HCT116 (cell line): ENCODE results near the gene BAG1. TPM values are rescaled to one million over a fixed set of nuclear protein-coding genes. Genes with fewer than 3 reads are reported as not detected.

Source experiments
- ATAC-seq: fragments of 200-7000 bp; cut with Tn5 transposase; 2 replicates; pipeline ENCODE4 v1.9.1; 2020; ENCODE audit warnings: mild to moderate bottlenecking, moderate library complexity
- Bru-seq: library from RNA; stranded (reverse); fragments of 400-500 nt; gene quantifications from one replicate; lab custom pipeline; 2021; lab: Mats Ljungman, UMichigan
- BruChase-seq, 2 experiments: library from RNA; stranded (reverse); fragments of 400-500 nt; gene quantifications; one replicate each; lab custom pipeline; 2021; lab: Mats Ljungman, UMichigan
- BruUV-seq: library from RNA; stranded (reverse); fragments of 400-500 nt; replicated peaks from 2 replicates; lab custom pipeline; 2021; lab: Mats Ljungman, UMichigan
- CTCF ChIA-PET: fragments of 300-600 bp; sonication (Branson Sonifier 250); formaldehyde crosslinking; loops from one replicate; lab custom pipeline; 2021; ENCODE audit warnings: antibody characterized with exemption; lab: Charles Lee
- POLR2A ChIA-PET: fragments of 300-600, 350-600 bp; sonication (Branson Sonifier 250); formaldehyde crosslinking; loops from one replicate; lab custom pipeline; 2021; ENCODE audit warnings: antibody characterized with exemption; lab: Charles Lee
- RAD21 ChIA-PET, 2 experiments: fragments of 300-600 bp; sonication (Branson Sonifier 250); formaldehyde crosslinking; loops; one replicate each; lab custom pipeline; 2023; ENCODE audit warnings: low total read pairs in 2 of 2; ENCODE audit not compliant: uncharacterized antibody in 2 of 2, unreplicated experiment in 2 of 2, low non-redundant PET in 1 of 2; lab: Charles Lee
- DNase-seq: peaks from one replicate; pipeline ENCODE4 v3.0.0-alpha.2; 2010; ENCODE audit warnings: low read depth, low spot score
- H2AFZ ChIP-seq: fragments of 200-600 bp; shearing (Covaris generic), sonication (generic); 2 replicates; pipeline ENCODE4 v1.6.1; 2017; ENCODE audit warnings: low read depth, mixed run types, mixed read lengths, antibody characterized with exemption, low read length; ENCODE audit not compliant: poor library complexity, severe bottlenecking
- H3K27ac ChIP-seq: 2 replicates; pipeline ENCODE4 v1.5.1; 2012; ENCODE audit warnings: low read depth, low read length
- H3K27me3 ChIP-seq: fragments of 200-600 bp; sonication (generic); 2 replicates; pipeline ENCODE4 v1.6.1; 2016; ENCODE audit warnings: mixed run types, low read length, mixed read lengths; ENCODE audit not compliant: insufficient read depth
- H3K36me3 ChIP-seq, 2 experiments: fragments of 200-500 bp in 1 of 2; fragments of 200-600 bp in 1 of 2; sonication (Bioruptor generic) in 1 of 2; sonication (generic) in 1 of 2; 2 replicates each; pipeline versions ENCODE4 v1.5.1 to v1.6.1; 2014 to 2016; ENCODE audit warnings: low read length in 2 of 2, inconsistent platforms in 1 of 2, mixed read lengths in 1 of 2, mixed run types in 1 of 2; ENCODE audit not compliant: insufficient read depth in 2 of 2, control insufficient read depth in 1 of 2
- H3K4me1 ChIP-seq, 2 experiments: fragments of 200-600 bp in 1 of 2; sonication (generic) in 1 of 2; 2 replicates each; pipeline versions ENCODE4 v1.5.1 to v1.6.1; 2012 to 2017; ENCODE audit warnings: low read length in 2 of 2, inconsistent platforms in 1 of 2, mild to moderate bottlenecking in 1 of 2, mixed read lengths in 1 of 2, mixed run types in 1 of 2, moderate library complexity in 1 of 2; ENCODE audit not compliant: insufficient read depth in 2 of 2, control insufficient read depth in 1 of 2
- H3K4me2 ChIP-seq: fragments of 200-600 bp; sonication (generic); 2 replicates; pipeline ENCODE4 v1.6.1; 2017; ENCODE audit warnings: mixed run types, low read length, mixed read lengths
- H3K4me3 ChIP-seq, 2 experiments: fragments of 200-600 bp in 1 of 2; sonication (generic) in 1 of 2; replicated peaks in 1 of 2; 2 replicates each; pipeline ENCODE4 v1.5.1; 2011 to 2016; ENCODE audit warnings: low read length in 2 of 2, control low read depth in 1 of 2, low read depth in 1 of 2, mild to moderate bottlenecking in 1 of 2, mixed read lengths in 1 of 2, mixed run types in 1 of 2
- H3K79me2 ChIP-seq: fragments of 200-600 bp; sonication (generic); 2 replicates; pipeline ENCODE4 v1.6.1; 2017; ENCODE audit warnings: mild to moderate bottlenecking, mixed run types, low read length, moderate library complexity, mixed read lengths; ENCODE audit not compliant: insufficient read depth
- H3K9ac ChIP-seq: fragments of 200-600 bp; sonication (generic); 2 replicates; pipeline ENCODE4 v1.6.1; 2016; ENCODE audit warnings: low read length, mixed read lengths
- H3K9me2 ChIP-seq: fragments of 200-600 bp; sonication (generic), shearing (Covaris generic); 2 replicates; pipeline ENCODE4 v1.6.1; 2017; ENCODE audit warnings: mixed run types, mild to moderate bottlenecking, moderate library complexity; ENCODE audit not compliant: insufficient read depth
- H3K9me3 ChIP-seq, 2 experiments: fragments of 200-500 bp in 1 of 2; fragments of 200-600 bp in 1 of 2; sonication (Bioruptor generic) in 1 of 2; sonication (generic) in 1 of 2; 2 replicates each; pipeline ENCODE4 v1.6.1; 2014 to 2017; ENCODE audit warnings: low read length in 2 of 2, mixed read lengths in 2 of 2, inconsistent platforms in 1 of 2, low read depth in 1 of 2, mild to moderate bottlenecking in 1 of 2, mixed run types in 1 of 2, moderate library complexity in 1 of 2; ENCODE audit not compliant: control insufficient read depth in 1 of 2, insufficient read depth in 1 of 2
- H4K20me1 ChIP-seq: fragments of 200-600 bp; sonication (generic), shearing (Covaris generic); 2 replicates; pipeline ENCODE4 v1.6.1; 2017; ENCODE audit warnings: mixed run types, mild to moderate bottlenecking, moderate library complexity; ENCODE audit not compliant: insufficient read depth
- ATF3 ChIP-seq: IDR thresholded peaks from 2 replicates; pipeline ENCODE4 v1.6.1; 2012
- CBX3 ChIP-seq: IDR thresholded peaks from 2 replicates; pipeline ENCODE4 v1.6.1; 2012; ENCODE audit warnings: low read depth
- CEBPB ChIP-seq: IDR thresholded peaks from 2 replicates; pipeline ENCODE4 v1.6.1; 2012; ENCODE audit warnings: low read depth
- CTCF ChIP-seq, 3 experiments: fragments of 200-600 bp in 1 of 3; sonication (generic) in 1 of 3; IDR thresholded peaks in 2 of 3; conservative IDR thresholded peaks in 1 of 3; 2 replicates each; pipeline ENCODE4 v1.5.1; 2012 to 2017; ENCODE audit warnings: low read depth in 2 of 3, low read length in 2 of 3, antibody characterized with exemption in 1 of 3, borderline replicate concordance in 1 of 3, control low read depth in 1 of 3, mild to moderate bottlenecking in 1 of 3, mixed read lengths in 1 of 3, mixed run types in 1 of 3, moderate library complexity in 1 of 3; ENCODE audit not compliant: insufficient read depth in 1 of 3
- EGR1 ChIP-seq: IDR thresholded peaks from 2 replicates; pipeline ENCODE4 v1.6.1; 2012; ENCODE audit warnings: low read depth
- ELF1 ChIP-seq: IDR thresholded peaks from 2 replicates; pipeline ENCODE4 v1.6.1; 2012; ENCODE audit warnings: low read depth, borderline replicate concordance
- EZH2 ChIP-seq: fragments of 200-600 bp; sonication (generic); IDR thresholded peaks from 2 replicates; pipeline ENCODE4 v1.6.1; 2017; ENCODE audit warnings: antibody characterized with exemption, mixed run types
- EZH2phosphoT487 ChIP-seq: fragments of 200-600 bp; IDR thresholded peaks from 2 replicates; pipeline ENCODE4 v1.6.1; 2018; ENCODE audit warnings: antibody characterized with exemption, borderline replicate concordance
- FOSL1 ChIP-seq: IDR thresholded peaks from 2 replicates; pipeline ENCODE4 v1.6.1; 2012; ENCODE audit warnings: low read depth
- JUND ChIP-seq: IDR thresholded peaks from 2 replicates; pipeline ENCODE4 v1.6.1; 2012
- MAX ChIP-seq: IDR thresholded peaks from 2 replicates; pipeline ENCODE4 v1.6.1; 2012
- POLR2A ChIP-seq: IDR thresholded peaks from 2 replicates; pipeline ENCODE4 v1.7.0; 2011; ENCODE audit warnings: borderline replicate concordance; ENCODE audit not compliant: insufficient read depth, insufficient read length; ENCODE audit errors: extremely low read depth
- POLR2AphosphoS5 ChIP-seq: IDR thresholded peaks from 2 replicates; pipeline ENCODE4 v1.6.1; 2011; ENCODE audit warnings: mild to moderate bottlenecking, low read depth, low read length, moderate library complexity
- RAD21 ChIP-seq: IDR thresholded peaks from 2 replicates; pipeline ENCODE4 v1.6.1; 2012; ENCODE audit warnings: low read depth, mild to moderate bottlenecking
- REST ChIP-seq: IDR thresholded peaks from 2 replicates; pipeline ENCODE4 v1.6.1; 2012; ENCODE audit warnings: low read depth
- SP1 ChIP-seq: IDR thresholded peaks from 2 replicates; pipeline ENCODE4 v1.6.1; 2012; ENCODE audit warnings: low read depth
- SRF ChIP-seq: IDR thresholded peaks from 2 replicates; pipeline ENCODE4 v1.6.1; 2012; ENCODE audit warnings: low read depth
- TCF7L2 ChIP-seq: IDR thresholded peaks from 2 replicates; pipeline ENCODE4 v1.7.0; 2011; ENCODE audit warnings: borderline replicate concordance, inconsistent platforms; ENCODE audit not compliant: insufficient read depth, insufficient read length; ENCODE audit errors: extremely low read depth
- YY1 ChIP-seq: IDR thresholded peaks from 2 replicates; pipeline ENCODE4 v1.6.1; 2011; ENCODE audit warnings: low read length, low read depth, moderate library complexity, mild to moderate bottlenecking; ENCODE audit not compliant: insufficient replicate concordance; ENCODE audit errors: extremely low read depth
- ZFX ChIP-seq: fragments of 450-650 bp; IDR thresholded peaks from 2 replicates; pipeline ENCODE4 v1.6.1; 2017
- ZNF274 ChIP-seq: fragments of 200-500 bp; sonication (Bioruptor generic); IDR thresholded peaks from 2 replicates; pipeline ENCODE4 v1.6.1; 2014; ENCODE audit warnings: mild to moderate bottlenecking, low read depth, low read length, inconsistent platforms
- intact Hi-C: fragments of 100-400 bp; cut with micrococcal nuclease; formaldehyde crosslinking; loops from 2 replicates; pipeline ENCODE4 v1.10.0; 2022
- long read RNA-seq: library from polyadenylated mRNA; unstranded; transcript quantifications from one replicate; pipeline ENCODE4 v2.0.0, GENCODE V29; 2021; ENCODE audit not compliant: unreplicated experiment
- polyA plus RNA-seq: library from polyadenylated mRNA; unstranded; fragments of >200 nt; gene quantifications from 2 replicates; pipeline ENCODE4 v1.2.1, GENCODE V29; 2012; ENCODE audit warnings: missing spikeins
- total RNA-seq: library from RNA; stranded (reverse); gene quantifications from one replicate; pipeline ENCODE4 v1.2.1, GENCODE V29; 2021; ENCODE audit not compliant: unreplicated experiment

Gene BAG1
- total RNA-seq (58.2 TPM), Bru-seq, nascent RNA (percentile 89 among the genes with signal in this experiment), BruChase-seq, experiment 1, labeled RNA remaining after a 6-hour chase (percentile 84 among the genes with signal in this experiment), BruChase-seq, experiment 2, labeled RNA remaining after a 2-hour chase (percentile 74 among the genes with signal in this experiment)
- polyA plus RNA-seq = 27.2 and 32.6 TPM in 2 replicates
- long read RNA-seq, transcript BAG1-210 (7 exons, 3,786 nt) = major isoform, 64 of 74 reads
- long read RNA-seq, partial matches to known transcripts = 1 of 74 reads
- long read RNA-seq, other reads (novel, unspliced or antisense) = 6 of 74 reads

GRCh38 chr9:33264473-33265177 is at the start of gene BAG1, which contains the start of gene CHMP5:
Gene BAG1, minus strand, starts transcription at chr9:33264708.
Gene CHMP5, plus strand, starts transcription at chr9:33265049. Its CDS starts 30 bp downstream, at chr9:33265079.
- Histone ChIP-seq H3K4me1 (peaks cover 3 to 16% of the 10 kb centered on the region in 2 experiments; a peak in 3 of 4 replicates), H3K9ac (peak within 1 kb of the TSS; percentile 93), H3K79me2 (peaks cover 66% of the 10 kb centered on the region), H3K9me3 (no peaks in the 10 kb centered on the region), H3K4me2 (peak within 1 kb of the TSS; percentile 99), H3K36me3 (peaks cover 34 to 37% of the 10 kb centered on the region in 2 experiments), H3K27me3 (no peaks in the 10 kb centered on the region), H2AFZ (no peak within 1 kb of the TSS), H3K27ac (peak within 1 kb of the TSS; percentile 87), H3K9me2 (no peaks in the 10 kb centered on the region), H4K20me1 (no peaks in the 10 kb centered on the region), H3K4me3 (peak within 1 kb of the TSS; percentile 98 to 99)
- intact Hi-C loops = loop anchor here (1.0 to 2.0 kb wide), 3 partner anchors 26 to 36 kb away; partner anchors contain the start of gene NFX1
- ATAC-seq (peak; percentile 93), DNase-seq (peak; percentile 98)
- no TSS peak for BruUV-seq
- ChIA-PET RAD21 (no interaction called here), POLR2A (interaction anchor here (0.9 to 1.0 kb wide), 2 partner anchors 30 to 240 kb away, joined by 3 read pairs; partner anchors contain the start of gene DNAJA1), CTCF (interaction anchor here (1.3 kb wide), 1 partner anchor 22 kb away, joined by 4 read pairs; no protein-coding TSS in a partner anchor)
- TF ChIP-seq ELF1 = peak; percentile 87
- no peak for TF ChIP-seq JUND
- no peak for TF ChIP-seq ZNF274
- TF ChIP-seq TCF7L2 = peak; percentile 37
- no peak for TF ChIP-seq FOSL1
- no peak for TF ChIP-seq CBX3
- no peak for TF ChIP-seq ATF3
- peak in 1 of 3 experiments; percentile 43; a peak in 2 of 6 replicates for TF ChIP-seq CTCF (IDR thresholded peaks at IDR 0.05 in 2 of 3, conservative IDR thresholded peaks at IDR 0.05 in 1 of 3; ENCODE audit: borderline replicate concordance in 1 of 3, insufficient read depth in 1 of 3, low read depth in 2 of 3, low read length in 2 of 3)
- TF ChIP-seq POLR2A = peak; percentile 31
- no peak for TF ChIP-seq EZH2phosphoT487
- peak; percentile 62 for TF ChIP-seq EGR1
- TF ChIP-seq EZH2 = no peak
- no peak for TF ChIP-seq RAD21
- TF ChIP-seq YY1 = no peak
- TF ChIP-seq MAX = peak; percentile 65
- TF ChIP-seq SP1 = peak; percentile 30; the same call in 1 of the 2 replicates
- TF ChIP-seq SRF = no peak; the same call in 1 of the 2 replicates
- peak; percentile 73 for TF ChIP-seq ZFX
- TF ChIP-seq CEBPB = no peak
- TF ChIP-seq POLR2AphosphoS5 = peak; percentile 77
- TF ChIP-seq REST = no peak
